Measurements from ENCODE around the gene SLC27A1. TPM values are rescaled to one million over a fixed set of nuclear protein-coding genes. Genes with fewer than 3 reads are reported as not detected.

SLC27A1 gene
- total and polyA plus RNA-seq, 9 of the 15 experiments (the other 6 are each of a cell fraction or from before 2014, with no cell fraction given): 0.06 to 3.0 (median 1.1) TPM

Other genes starting within 250 kb of the SLC27A1 start
Only the 7 nearest of the 20 such genes appear.
- gene CCDC194, start 76.3 kb upstream of the SLC27A1 start, total RNA-seq (2014; rRNA removed): 0.37 and 1.3 TPM in 2 replicates
- gene CCDC194, start 76.3 kb upstream of the SLC27A1 start, total RNA-seq (2014; rRNA removed; fragmentation: Illumina TruSeq; extraction: Trizol): 0.18 and 0.22 TPM in 2 replicates
- 0.34 and 0.47 TPM in 2 replicates for gene CCDC194, start 76.3 kb upstream of the SLC27A1 start, total RNA-seq (2015; rRNA removed; fragmentation: Illumina TruSeq; extraction: Trizol)
- gene CCDC194, start 76.3 kb upstream of the SLC27A1 start, total RNA-seq (2021): 0.31 and 0.76 TPM in 2 replicates
- gene CCDC194, start 76.3 kb upstream of the SLC27A1 start, polyA plus RNA-seq (2011; rRNA removed): 0.13 and 0.46 TPM in 2 replicates
- gene CCDC194, start 76.3 kb upstream of the SLC27A1 start, polyA plus RNA-seq (2014; fragmentation: Illumina TruSeq; extraction: Trizol): 0.35 TPM in 1 of 2 replicates, not detected in the other
- gene CCDC194, start 76.3 kb upstream of the SLC27A1 start, polyA plus RNA-seq (2014; fragmentation: Nextera tagmentation; extraction: Ambion mirVana): not detected
- 0.43 and 0.72 TPM in 2 replicates for gene CCDC194, start 76.3 kb upstream of the SLC27A1 start, polyA plus RNA-seq (2014; rRNA removed)
- gene BST2, start 64.9 kb upstream of the SLC27A1 start, total RNA-seq (2014; rRNA removed): 186 and 224 TPM in 2 replicates
- 54.9 and 64.7 TPM in 2 replicates for gene BST2, start 64.9 kb upstream of the SLC27A1 start, total RNA-seq (2014; rRNA removed; fragmentation: Illumina TruSeq; extraction: Trizol)
- 126 and 129 TPM in 2 replicates for gene BST2, start 64.9 kb upstream of the SLC27A1 start, total RNA-seq (2015; rRNA removed; fragmentation: Illumina TruSeq; extraction: Trizol)
- gene BST2, start 64.9 kb upstream of the SLC27A1 start, total RNA-seq (2021): 158 and 163 TPM in 2 replicates
- gene BST2, start 64.9 kb upstream of the SLC27A1 start, polyA plus RNA-seq (2011; rRNA removed): 151 and 194 TPM in 2 replicates
- 135 and 166 TPM in 2 replicates for gene BST2, start 64.9 kb upstream of the SLC27A1 start, polyA plus RNA-seq (2014; fragmentation: Illumina TruSeq; extraction: Trizol)
- gene BST2, start 64.9 kb upstream of the SLC27A1 start, polyA plus RNA-seq (2014; fragmentation: Nextera tagmentation; extraction: Ambion mirVana): 10 to 100 TPM; 11.2 to 69.8 TPM
- 232 and 241 TPM in 2 replicates for gene BST2, start 64.9 kb upstream of the SLC27A1 start, polyA plus RNA-seq (2014; rRNA removed)
- 43.0 and 45.3 TPM in 2 replicates for gene MVB12A, start 50.5 kb upstream of the SLC27A1 start, total RNA-seq (2014; rRNA removed)
- gene MVB12A, start 50.5 kb upstream of the SLC27A1 start, total RNA-seq (2014; rRNA removed; fragmentation: Illumina TruSeq; extraction: Trizol): 7.1 and 10.0 TPM in 2 replicates
- 21.1 and 22.8 TPM in 2 replicates for gene MVB12A, start 50.5 kb upstream of the SLC27A1 start, total RNA-seq (2015; rRNA removed; fragmentation: Illumina TruSeq; extraction: Trizol)
- gene MVB12A, start 50.5 kb upstream of the SLC27A1 start, total RNA-seq (2021): 46.2 and 46.9 TPM in 2 replicates
- 22.4 and 28.1 TPM in 2 replicates for gene MVB12A, start 50.5 kb upstream of the SLC27A1 start, polyA plus RNA-seq (2011; rRNA removed)
- 22.5 and 34.3 TPM in 2 replicates for gene MVB12A, start 50.5 kb upstream of the SLC27A1 start, polyA plus RNA-seq (2014; fragmentation: Illumina TruSeq; extraction: Trizol)
- gene MVB12A, start 50.5 kb upstream of the SLC27A1 start, polyA plus RNA-seq (2014; fragmentation: Nextera tagmentation; extraction: Ambion mirVana): 1 to 10 TPM; 1.2 to 1.7 TPM
- gene MVB12A, start 50.5 kb upstream of the SLC27A1 start, polyA plus RNA-seq (2014; rRNA removed): 39.7 and 42.5 TPM in 2 replicates
- gene TMEM221, start 21.9 kb upstream of the SLC27A1 start, total RNA-seq (2014; rRNA removed): not detected in 2 replicates
- gene TMEM221, start 21.9 kb upstream of the SLC27A1 start, total RNA-seq (2014; rRNA removed; fragmentation: Illumina TruSeq; extraction: Trizol): not detected in 2 replicates
- not detected in 2 replicates for gene TMEM221, start 21.9 kb upstream of the SLC27A1 start, total RNA-seq (2015; rRNA removed; fragmentation: Illumina TruSeq; extraction: Trizol)
- not detected in 2 replicates for gene TMEM221, start 21.9 kb upstream of the SLC27A1 start, total RNA-seq (2021)
- gene TMEM221, start 21.9 kb upstream of the SLC27A1 start, polyA plus RNA-seq (2011; rRNA removed): 0.15 and 0.35 TPM in 2 replicates
- not detected in 2 replicates for gene TMEM221, start 21.9 kb upstream of the SLC27A1 start, polyA plus RNA-seq (2014; fragmentation: Illumina TruSeq; extraction: Trizol)
- under 1 TPM in 1 of 2 experiments, not detected in 1; 0.06 TPM for gene TMEM221, start 21.9 kb upstream of the SLC27A1 start, polyA plus RNA-seq (2014; fragmentation: Nextera tagmentation; extraction: Ambion mirVana)
- gene TMEM221, start 21.9 kb upstream of the SLC27A1 start, polyA plus RNA-seq (2014; rRNA removed): not detected in 2 replicates
- gene NXNL1, start 9.6 kb upstream of the SLC27A1 start, total RNA-seq (2014; rRNA removed): not detected in 2 replicates
- gene NXNL1, start 9.6 kb upstream of the SLC27A1 start, total RNA-seq (2014; rRNA removed; fragmentation: Illumina TruSeq; extraction: Trizol): not detected in 2 replicates
- not detected in 2 replicates for gene NXNL1, start 9.6 kb upstream of the SLC27A1 start, total RNA-seq (2015; rRNA removed; fragmentation: Illumina TruSeq; extraction: Trizol)
- gene NXNL1, start 9.6 kb upstream of the SLC27A1 start, total RNA-seq (2021): not detected in 2 replicates
- not detected in 2 replicates for gene NXNL1, start 9.6 kb upstream of the SLC27A1 start, polyA plus RNA-seq (2011; rRNA removed)
- not detected in 2 replicates for gene NXNL1, start 9.6 kb upstream of the SLC27A1 start, polyA plus RNA-seq (2014; fragmentation: Illumina TruSeq; extraction: Trizol)
- not detected for gene NXNL1, start 9.6 kb upstream of the SLC27A1 start, polyA plus RNA-seq (2014; fragmentation: Nextera tagmentation; extraction: Ambion mirVana)
- gene NXNL1, start 9.6 kb upstream of the SLC27A1 start, polyA plus RNA-seq (2014; rRNA removed): not detected in 2 replicates
- 38.1 and 42.4 TPM in 2 replicates for gene PGLS, start 41.1 kb downstream of the SLC27A1 start, total RNA-seq (2014; rRNA removed)
- gene PGLS, start 41.1 kb downstream of the SLC27A1 start, total RNA-seq (2014; rRNA removed; fragmentation: Illumina TruSeq; extraction: Trizol): 5.7 and 10.9 TPM in 2 replicates
- gene PGLS, start 41.1 kb downstream of the SLC27A1 start, total RNA-seq (2015; rRNA removed; fragmentation: Illumina TruSeq; extraction: Trizol): 27.7 and 31.0 TPM in 2 replicates
- gene PGLS, start 41.1 kb downstream of the SLC27A1 start, total RNA-seq (2021): 61.1 and 65.5 TPM in 2 replicates
- 21.2 and 39.4 TPM in 2 replicates for gene PGLS, start 41.1 kb downstream of the SLC27A1 start, polyA plus RNA-seq (2011; rRNA removed)
- 23.7 and 27.1 TPM in 2 replicates for gene PGLS, start 41.1 kb downstream of the SLC27A1 start, polyA plus RNA-seq (2014; fragmentation: Illumina TruSeq; extraction: Trizol)
- gene PGLS, start 41.1 kb downstream of the SLC27A1 start, polyA plus RNA-seq (2014; fragmentation: Nextera tagmentation; extraction: Ambion mirVana): 1 to 10 TPM in 1 of 2 experiments, under 1 TPM in 1; 0.79 to 1.1 TPM
- gene PGLS, start 41.1 kb downstream of the SLC27A1 start, polyA plus RNA-seq (2014; rRNA removed): 51.7 and 52.6 TPM in 2 replicates
- 82.6 and 90.5 TPM in 2 replicates for gene COLGALT1, start 85.1 kb downstream of the SLC27A1 start, total RNA-seq (2014; rRNA removed)
- gene COLGALT1, start 85.1 kb downstream of the SLC27A1 start, total RNA-seq (2014; rRNA removed; fragmentation: Illumina TruSeq; extraction: Trizol): 35.5 and 50.0 TPM in 2 replicates
- gene COLGALT1, start 85.1 kb downstream of the SLC27A1 start, total RNA-seq (2015; rRNA removed; fragmentation: Illumina TruSeq; extraction: Trizol): 64.3 and 64.8 TPM in 2 replicates
- gene COLGALT1, start 85.1 kb downstream of the SLC27A1 start, total RNA-seq (2021): 119 TPM in 2 replicates
- 114 and 144 TPM in 2 replicates for gene COLGALT1, start 85.1 kb downstream of the SLC27A1 start, polyA plus RNA-seq (2011; rRNA removed)
- 84.8 and 97.0 TPM in 2 replicates for gene COLGALT1, start 85.1 kb downstream of the SLC27A1 start, polyA plus RNA-seq (2014; fragmentation: Illumina TruSeq; extraction: Trizol)
- 10 to 100 TPM in 1 of 2 experiments, 1 to 10 TPM in 1; 4.9 to 18.1 TPM for gene COLGALT1, start 85.1 kb downstream of the SLC27A1 start, polyA plus RNA-seq (2014; fragmentation: Nextera tagmentation; extraction: Ambion mirVana)
- 86.0 and 87.5 TPM in 2 replicates for gene COLGALT1, start 85.1 kb downstream of the SLC27A1 start, polyA plus RNA-seq (2014; rRNA removed)